SK-N-SH treated with all-trans-retinoic acid at 6 μM for 48 hours (cell line): ENCODE measurements around the gene HIF1A.
"Not testable (repeated sequence)": the region's sequence is repeated elsewhere in the genome, so short reads cannot be mapped to it uniquely, and the experiment has no call there.

Source experiments
- ATAC-seq: fragments of 200-7000 bp; cut with Tn5 transposase; 3 replicates; pipeline ENCODE4 v1.9.1; 2020; ENCODE audit warnings: mild to moderate bottlenecking, moderate library complexity
- ARNTL ChIP-seq: fragments of 450-650 bp; formaldehyde crosslinking; IDR thresholded peaks from 2 replicates; pipeline ENCODE4 v1.5.0; 2020; ENCODE audit warnings: low read depth, mild to moderate bottlenecking, moderate library complexity, borderline replicate concordance
- BACH2 ChIP-seq: fragments of 250-450 bp; sonication (Bioruptor Pico); IDR thresholded peaks from 2 replicates; pipeline ENCODE4 v1.9.0; 2021; ENCODE audit warnings: mild to moderate bottlenecking, borderline replicate concordance
- CREB5 ChIP-seq: fragments of 250-450 bp; sonication (Bioruptor Pico); IDR thresholded peaks from 2 replicates; pipeline ENCODE4 v1.5.1; 2020; ENCODE audit warnings: low read depth, mild to moderate bottlenecking, moderate library complexity
- ESRRG ChIP-seq: fragments of 250-450 bp; sonication (Bioruptor Pico); IDR thresholded peaks from 2 replicates; pipeline ENCODE4 v1.6.1; 2021; ENCODE audit warnings: mild to moderate bottlenecking
- GLIS3 ChIP-seq: fragments of 250-450 bp; sonication (Bioruptor Pico); IDR thresholded peaks from 2 replicates; pipeline ENCODE4 v1.5.0; 2020; ENCODE audit warnings: mild to moderate bottlenecking, moderate library complexity
- ISL1 ChIP-seq: fragments of 250-450 bp; sonication (Bioruptor Pico); IDR thresholded peaks from 2 replicates; pipeline ENCODE4 v2.1.2; 2022; ENCODE audit warnings: mild to moderate bottlenecking, moderate library complexity
- OSR1 ChIP-seq: fragments of 250-450 bp; sonication (Bioruptor Pico); IDR thresholded peaks from 2 replicates; pipeline ENCODE4 v1.8.0; 2022; ENCODE audit warnings: moderate library complexity, mild to moderate bottlenecking, inconsistent platforms
- PATZ1 ChIP-seq: fragments of 250-450 bp; sonication (Bioruptor Pico); IDR thresholded peaks from 2 replicates; pipeline ENCODE4 v1.8.0; 2020; ENCODE audit warnings: mild to moderate bottlenecking, moderate library complexity, borderline replicate concordance
- PPARA ChIP-seq: fragments of 250-450 bp; sonication (Bioruptor Pico); IDR thresholded peaks from 2 replicates; pipeline ENCODE4 v1.5.0; 2020; ENCODE audit warnings: mild to moderate bottlenecking, borderline replicate concordance
- RARB ChIP-seq: fragments of 250-450 bp; sonication (Bioruptor Pico); IDR thresholded peaks from 2 replicates; pipeline ENCODE4 v1.8.0; 2021; ENCODE audit warnings: mild to moderate bottlenecking, moderate library complexity
- TCF4 ChIP-seq: fragments of 250-450 bp; sonication (Bioruptor Pico); IDR thresholded peaks from 2 replicates; pipeline ENCODE4 v1.8.0; 2021; ENCODE audit warnings: mild to moderate bottlenecking, moderate library complexity, borderline replicate concordance
- ZC3H10 ChIP-seq: fragments of 250-450 bp; sonication (Bioruptor Pico); IDR thresholded peaks from 2 replicates; pipeline ENCODE4 v1.5.1; 2021; ENCODE audit warnings: mild to moderate bottlenecking, moderate library complexity
- ZFP3 ChIP-seq: fragments of 250-450 bp; sonication (Bioruptor Pico); IDR thresholded peaks from 2 replicates; pipeline ENCODE4 v1.5.0; 2020; ENCODE audit warnings: mild to moderate bottlenecking, moderate library complexity
- ZFP30 ChIP-seq: fragments of 450-650 bp; formaldehyde crosslinking; IDR thresholded peaks from 2 replicates; pipeline ENCODE4 v1.5.0; 2022; ENCODE audit warnings: mild to moderate bottlenecking, moderate library complexity
- ZNF565 ChIP-seq: fragments of 450-650 bp; formaldehyde crosslinking; conservative IDR thresholded peaks from 2 replicates; pipeline ENCODE4 v1.5.0; 2020; ENCODE audit warnings: low read depth, mild to moderate bottlenecking, moderate library complexity
- ZNF70 ChIP-seq: fragments of 450-650 bp; formaldehyde crosslinking; IDR thresholded peaks from 2 replicates; pipeline ENCODE4 v1.5.0; 2020; ENCODE audit warnings: mild to moderate bottlenecking, moderate library complexity
- ZNF8 ChIP-seq: fragments of 450-650 bp; formaldehyde crosslinking; IDR thresholded peaks from 2 replicates; pipeline ENCODE4 v1.5.0; 2020; ENCODE audit warnings: mild to moderate bottlenecking, moderate library complexity
- TF ChIP-seq, protein P1 (sequence below): fragments of 250-450 bp; sonication (Bioruptor Pico); IDR thresholded peaks from 2 replicates; pipeline ENCODE4 v1.8.0; 2021; ENCODE audit warnings: low read depth, mild to moderate bottlenecking, moderate library complexity, borderline replicate concordance
- TF ChIP-seq, protein P2 (sequence below): fragments of 250-450 bp; sonication (Bioruptor Pico); IDR thresholded peaks from 2 replicates; pipeline ENCODE4 v1.5.1; 2021; ENCODE audit warnings: mild to moderate bottlenecking, moderate library complexity
- TF ChIP-seq, protein P3 (sequence below): fragments of 250-450 bp; sonication (Bioruptor Pico); IDR thresholded peaks from 2 replicates; pipeline ENCODE4 v1.5.0; 2020; ENCODE audit warnings: mild to moderate bottlenecking, moderate library complexity

Gene HIF1A

GRCh38 chr14:61703342-61704129 is 8.2 kb downstream of the HIF1A start:
- no peak for TF ChIP-seq RARB (CRISPR knock-in tag)
- TF ChIP-seq TCF4 (CRISPR knock-in tag): no peak
- no peak for ATAC-seq

- ATAC-seq: no peak
- no peak for TF ChIP-seq BACH2
- TF ChIP-seq, protein P1, sequence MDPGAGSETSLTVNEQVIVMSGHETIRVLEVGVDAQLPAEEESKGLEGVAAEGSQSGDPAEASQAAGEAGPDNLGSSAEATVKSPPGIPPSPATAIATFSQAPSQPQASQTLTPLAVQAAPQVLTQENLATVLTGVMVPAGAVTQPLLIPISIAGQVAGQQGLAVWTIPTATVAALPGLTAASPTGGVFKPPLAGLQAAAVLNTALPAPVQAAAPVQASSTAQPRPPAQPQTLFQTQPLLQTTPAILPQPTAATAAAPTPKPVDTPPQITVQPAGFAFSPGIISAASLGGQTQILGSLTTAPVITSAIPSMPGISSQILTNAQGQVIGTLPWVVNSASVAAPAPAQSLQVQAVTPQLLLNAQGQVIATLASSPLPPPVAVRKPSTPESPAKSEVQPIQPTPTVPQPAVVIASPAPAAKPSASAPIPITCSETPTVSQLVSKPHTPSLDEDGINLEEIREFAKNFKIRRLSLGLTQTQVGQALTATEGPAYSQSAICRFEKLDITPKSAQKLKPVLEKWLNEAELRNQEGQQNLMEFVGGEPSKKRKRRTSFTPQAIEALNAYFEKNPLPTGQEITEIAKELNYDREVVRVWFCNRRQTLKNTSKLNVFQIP (CRISPR knock-in tag): no peak
- no peak for TF ChIP-seq ZFP3
- no peak for TF ChIP-seq OSR1 (CRISPR knock-in tag)
- TF ChIP-seq ZNF70 (CRISPR knock-in tag): no peak
- TF ChIP-seq ESRRG (CRISPR knock-in tag): no peak
- TF ChIP-seq CREB5 (CRISPR knock-in tag): no peak
- TF ChIP-seq ISL1 (CRISPR knock-in tag): no peak
- no peak for TF ChIP-seq ZFP30 (CRISPR knock-in tag)
- no peak for TF ChIP-seq RARB (CRISPR knock-in tag)
- TF ChIP-seq ZC3H10: no peak
- no peak for TF ChIP-seq TCF4 (CRISPR knock-in tag)
- TF ChIP-seq, all 23 proteins: peak for 0
Measured at GRCh38 chr14:61704554-61704953, 9.2 kb downstream of the HIF1A start.

- no peak for ATAC-seq
- TF ChIP-seq BACH2: no peak
Measured at GRCh38 chr14:61705017-61705416, 9.7 kb downstream of the HIF1A start.

DNA sequence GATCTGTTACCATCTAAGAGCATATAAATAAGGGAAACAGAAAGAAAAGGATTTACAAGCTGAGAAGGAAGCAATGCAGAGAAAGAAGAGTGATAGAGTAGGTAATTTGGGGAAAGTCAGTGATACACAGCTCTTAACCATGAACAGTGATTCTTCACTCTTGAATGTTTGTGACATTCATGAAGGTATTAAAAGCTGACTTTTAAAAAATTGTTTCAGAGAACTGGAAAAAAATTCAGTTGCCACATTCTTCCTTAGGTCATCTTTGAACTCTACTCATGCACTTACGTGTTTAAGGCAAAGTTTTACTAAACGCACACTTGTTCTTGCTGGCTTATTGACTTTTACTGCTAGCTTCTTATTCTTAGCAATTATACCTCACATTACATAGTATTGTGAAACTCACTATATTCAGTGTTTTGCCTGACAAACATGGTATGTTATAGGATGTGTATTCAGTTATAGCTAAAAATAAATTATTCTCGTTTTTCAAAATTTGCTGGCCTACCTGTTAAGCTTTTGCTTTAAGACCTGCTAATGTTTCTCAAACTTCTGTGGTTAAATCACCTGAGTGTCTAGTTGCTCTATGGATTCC is 10.9 kb downstream of the HIF1A start:
- no peak for ATAC-seq
- TF ChIP-seq, protein P2, sequence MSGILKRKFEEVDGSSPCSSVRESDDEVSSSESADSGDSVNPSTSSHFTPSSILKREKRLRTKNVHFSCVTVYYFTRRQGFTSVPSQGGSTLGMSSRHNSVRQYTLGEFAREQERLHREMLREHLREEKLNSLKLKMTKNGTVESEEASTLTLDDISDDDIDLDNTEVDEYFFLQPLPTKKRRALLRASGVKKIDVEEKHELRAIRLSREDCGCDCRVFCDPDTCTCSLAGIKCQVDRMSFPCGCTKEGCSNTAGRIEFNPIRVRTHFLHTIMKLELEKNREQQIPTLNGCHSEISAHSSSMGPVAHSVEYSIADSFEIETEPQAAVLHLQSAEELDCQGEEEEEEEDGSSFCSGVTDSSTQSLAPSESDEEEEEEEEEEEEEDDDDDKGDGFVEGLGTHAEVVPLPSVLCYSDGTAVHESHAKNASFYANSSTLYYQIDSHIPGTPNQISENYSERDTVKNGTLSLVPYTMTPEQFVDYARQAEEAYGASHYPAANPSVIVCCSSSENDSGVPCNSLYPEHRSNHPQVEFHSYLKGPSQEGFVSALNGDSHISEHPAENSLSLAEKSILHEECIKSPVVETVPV (CRISPR knock-in tag): no peak
- TF ChIP-seq ESRRG (CRISPR knock-in tag) (no peak), BACH2 (no peak), ZC3H10 (no peak), PPARA (CRISPR knock-in tag) (no peak), ARNTL (CRISPR knock-in tag) (no peak), ZNF565 (no peak), PATZ1 (CRISPR knock-in tag) (no peak), ZFP30 (CRISPR knock-in tag) (no peak), OSR1 (CRISPR knock-in tag) (no peak), ZNF8 (CRISPR knock-in tag) (no peak), ZFP3 (no peak), GLIS3 (CRISPR knock-in tag) (no peak)
- TF ChIP-seq, protein P1 (CRISPR knock-in tag): no peak
- TF ChIP-seq, protein P3, sequence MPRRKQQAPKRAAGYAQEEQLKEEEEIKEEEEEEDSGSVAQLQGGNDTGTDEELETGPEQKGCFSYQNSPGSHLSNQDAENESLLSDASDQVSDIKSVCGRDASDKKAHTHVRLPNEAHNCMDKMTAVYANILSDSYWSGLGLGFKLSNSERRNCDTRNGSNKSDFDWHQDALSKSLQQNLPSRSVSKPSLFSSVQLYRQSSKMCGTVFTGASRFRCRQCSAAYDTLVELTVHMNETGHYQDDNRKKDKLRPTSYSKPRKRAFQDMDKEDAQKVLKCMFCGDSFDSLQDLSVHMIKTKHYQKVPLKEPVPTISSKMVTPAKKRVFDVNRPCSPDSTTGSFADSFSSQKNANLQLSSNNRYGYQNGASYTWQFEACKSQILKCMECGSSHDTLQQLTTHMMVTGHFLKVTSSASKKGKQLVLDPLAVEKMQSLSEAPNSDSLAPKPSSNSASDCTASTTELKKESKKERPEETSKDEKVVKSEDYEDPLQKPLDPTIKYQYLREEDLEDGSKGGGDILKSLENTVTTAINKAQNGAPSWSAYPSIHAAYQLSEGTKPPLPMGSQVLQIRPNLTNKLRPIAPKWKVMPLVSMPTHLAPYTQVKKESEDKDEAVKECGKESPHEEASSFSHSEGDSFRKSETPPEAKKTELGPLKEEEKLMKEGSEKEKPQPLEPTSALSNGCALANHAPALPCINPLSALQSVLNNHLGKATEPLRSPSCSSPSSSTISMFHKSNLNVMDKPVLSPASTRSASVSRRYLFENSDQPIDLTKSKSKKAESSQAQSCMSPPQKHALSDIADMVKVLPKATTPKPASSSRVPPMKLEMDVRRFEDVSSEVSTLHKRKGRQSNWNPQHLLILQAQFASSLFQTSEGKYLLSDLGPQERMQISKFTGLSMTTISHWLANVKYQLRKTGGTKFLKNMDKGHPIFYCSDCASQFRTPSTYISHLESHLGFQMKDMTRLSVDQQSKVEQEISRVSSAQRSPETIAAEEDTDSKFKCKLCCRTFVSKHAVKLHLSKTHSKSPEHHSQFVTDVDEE: no peak

DNA sequence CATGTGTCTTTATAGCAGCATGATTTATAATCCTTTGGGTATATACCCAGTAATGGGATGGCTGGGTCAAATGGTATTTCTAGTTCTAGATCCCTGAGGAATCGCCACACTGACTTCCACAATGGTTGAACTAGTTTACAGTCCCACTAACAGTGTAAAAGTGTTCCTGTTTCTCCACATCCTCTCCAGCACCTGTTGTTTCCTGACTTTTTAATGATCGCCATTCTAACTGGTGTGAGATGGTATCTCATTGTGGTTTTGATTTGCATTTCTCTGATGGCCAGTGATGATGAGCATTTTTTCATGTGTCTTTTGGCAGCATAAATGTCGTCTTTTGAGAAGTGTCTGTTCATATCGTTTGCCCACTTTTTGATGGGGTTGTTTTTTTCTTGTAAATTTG is 12.5 kb downstream of the HIF1A start:
- not testable (repeated sequence) for ATAC-seq

GRCh38 chr14:61708693-61709092 is 13.4 kb downstream of the HIF1A start:
- ATAC-seq: not testable (repeated sequence)
